Endothelial cell of umbilical vein (primary cell): ENCODE measurements around the gene PARD3B. TPM values are rescaled to one million over a fixed set of nuclear protein-coding genes. Genes with fewer than 3 reads are reported as not detected.

ENCODE experiments used
- BruUV-seq: library from RNA; stranded (reverse); fragments of 400-500 nt; replicated peaks from 2 replicates; lab custom pipeline; 2021; lab: Mats Ljungman, UMichigan
- CTCF ChIA-PET: fragments of 300-600, 350-600 bp; sonication (Branson Sonifier 250); formaldehyde crosslinking; loops from one replicate; lab custom pipeline; 2021; ENCODE audit warnings: antibody characterized with exemption, inconsistent platforms; lab: Charles Lee
- POLR2A ChIA-PET: fragments of 300-600, 350-600 bp; sonication (Branson Sonifier 250); formaldehyde crosslinking; loops from one replicate; lab custom pipeline; 2021; ENCODE audit warnings: antibody characterized with exemption, inconsistent platforms; lab: Charles Lee
- DNase-seq: peaks from one replicate; pipeline ENCODE4 v3.0.0-alpha.2; 2011; ENCODE audit warnings: low read depth, low spot score
- FAIRE-seq: peaks from 2 replicates; lab custom pipeline; 2011; peaks lifted over from hg19 to GRCh38; lab: Jason Lieb, UNC
- H2AFZ ChIP-seq: 2 replicates; pipeline ENCODE4 v1.6.0; 2012; ENCODE audit warnings: low read depth, low read length, control low read depth, inconsistent platforms
- H3K27ac ChIP-seq: 2 replicates; pipeline ENCODE4 v1.5.1; 2011; ENCODE audit warnings: low read depth, mild to moderate bottlenecking, control low read depth, low read length, moderate library complexity; ENCODE audit not compliant: insufficient read depth
- H3K27me3 ChIP-seq, 2 experiments: 2 replicates each; pipeline versions ENCODE4 v1.6.0 to v1.6.1; 2011; ENCODE audit warnings: low read length in 2 of 2, mixed read lengths in 1 of 2; ENCODE audit not compliant: control insufficient read depth in 2 of 2, insufficient read depth in 2 of 2
- H3K36me3 ChIP-seq, 2 experiments: 2 replicates in 1 of 2; 3 replicates in 1 of 2; pipeline ENCODE4 v1.5.1; 2011; ENCODE audit warnings: low read length in 2 of 2, mild to moderate bottlenecking in 1 of 2, moderate library complexity in 1 of 2; ENCODE audit not compliant: control insufficient read depth in 2 of 2, insufficient read depth in 2 of 2; ENCODE audit errors: extremely low read depth in 1 of 2
- H3K4me1 ChIP-seq: 3 replicates; pipeline ENCODE4 v1.5.1; 2011; ENCODE audit warnings: mild to moderate bottlenecking, low read length; ENCODE audit not compliant: control insufficient read depth, insufficient read depth; ENCODE audit errors: extremely low read depth
- H3K4me2 ChIP-seq: 2 replicates; pipeline ENCODE4 v1.6.1; 2011; ENCODE audit warnings: low read length, control low read depth, mixed read lengths; ENCODE audit not compliant: insufficient read depth
- H3K4me3 ChIP-seq, 3 experiments: fragments of 200-600 bp in 1 of 3; sonication (generic), shearing (Covaris generic) in 1 of 3; replicated peaks in 1 of 3; 2 replicates each; pipeline ENCODE4 v1.5.1; 2011 to 2016; ENCODE audit warnings: control low read depth in 3 of 3, low read length in 3 of 3, mild to moderate bottlenecking in 2 of 3, inconsistent platforms in 1 of 3, low read depth in 1 of 3, moderate library complexity in 1 of 3; ENCODE audit not compliant: insufficient read depth in 1 of 3
- H3K79me2 ChIP-seq: 2 replicates; pipeline ENCODE4 v1.6.0; 2012; ENCODE audit warnings: low read length, inconsistent platforms; ENCODE audit not compliant: control insufficient read depth, insufficient read depth
- H3K9ac ChIP-seq: replicated peaks from 2 replicates; pipeline ENCODE3; 2011; ENCODE audit warnings: low read length, control low read depth; ENCODE audit not compliant: insufficient read depth; ENCODE audit errors: extremely low read depth
- H3K9me1 ChIP-seq: replicated peaks from 3 replicates; pipeline ENCODE4 v1.6.0; 2011; ENCODE audit warnings: mild to moderate bottlenecking, low read length; ENCODE audit not compliant: control insufficient read depth, insufficient read depth; ENCODE audit errors: extremely low read depth
- H3K9me3 ChIP-seq: replicated peaks from 2 replicates; pipeline ENCODE4 v1.5.1; 2012; ENCODE audit warnings: low read length, inconsistent platforms; ENCODE audit not compliant: control insufficient read depth, insufficient read depth
- H4K20me1 ChIP-seq: replicated peaks from 2 replicates; pipeline ENCODE3; 2011; ENCODE audit warnings: mild to moderate bottlenecking, low read length; ENCODE audit not compliant: control insufficient read depth, insufficient read depth; ENCODE audit errors: extremely low read depth
- CTCF ChIP-seq, 2 donors: IDR thresholded peaks; 1 replicate in 1 of 2; 2 replicates in 1 of 2; pipeline ENCODE4 v1.5.1; 2011; ENCODE audit warnings: low read length in 2 of 2, mild to moderate bottlenecking in 2 of 2, moderate library complexity in 2 of 2, control low read depth in 1 of 2, inconsistent platforms in 1 of 2, low read depth in 1 of 2; ENCODE audit not compliant: insufficient read depth in 1 of 2; ENCODE audit errors: extremely low read depth in 1 of 2
- EZH2 ChIP-seq: IDR thresholded peaks from 2 replicates; pipeline ENCODE4 v1.6.1; 2012; ENCODE audit warnings: borderline replicate concordance, low read depth, mild to moderate bottlenecking, moderate library complexity, low read length, inconsistent platforms; ENCODE audit not compliant: severe bottlenecking
- FOS ChIP-seq: IDR thresholded peaks from 2 replicates; pipeline ENCODE4 v1.6.1; 2011; ENCODE audit warnings: mild to moderate bottlenecking, low read length, moderate library complexity, borderline replicate concordance; ENCODE audit not compliant: insufficient read depth
- GATA2 ChIP-seq: IDR thresholded peaks from 2 replicates; pipeline ENCODE4 v1.7.0; 2011; ENCODE audit warnings: low read depth, mild to moderate bottlenecking, moderate library complexity, mixed read lengths, low read length; ENCODE audit not compliant: insufficient read length, insufficient read depth
- POLR2A ChIP-seq: IDR thresholded peaks from 2 replicates; pipeline ENCODE4 v1.6.1; 2012; ENCODE audit warnings: low read depth, mild to moderate bottlenecking, control low read depth, low read length
- POLR2AphosphoS5 ChIP-seq: IDR thresholded peaks from 2 replicates; pipeline ENCODE4 v1.6.1; 2012; ENCODE audit warnings: low read depth, mild to moderate bottlenecking, control low read depth, low read length, moderate library complexity; ENCODE audit not compliant: insufficient read depth
- dilution Hi-C: fragments of 300-500 bp; cut with MboI; formaldehyde crosslinking; loops from one replicate; pipeline ENCODE4 v1.15.0; 2019; ENCODE audit warnings: low sequenced_read_pairs; ENCODE audit not compliant: extremely low pct_ligation_motif_present
- intact Hi-C: fragments of 100-400 bp; cut with micrococcal nuclease; formaldehyde crosslinking; loops from one replicate; pipeline ENCODE4 v1.10.0; 2022
- polyA plus RNA-seq, 4 experiments: library from polyadenylated mRNA; depleted of rRNA in 3 of 4; stranded (reverse) in 3 of 4; unstranded in 1 of 4; fragments of >200 nt; gene quantifications; 2 replicates each; pipeline versions ENCODE4 v1.2.1 to v1.2.3, GENCODE V29; 2011 to 2012; ENCODE audit warnings: missing spikeins in 1 of 4
- total RNA-seq: library from RNA; stranded (reverse); gene quantifications from 2 replicates; pipeline ENCODE4 v1.2.3, GENCODE V29; 2021

Gene PARD3B
- total and polyA plus RNA-seq, 2 donors (not counting 3 experiments of a cell fraction or from before 2014, with no cell fraction given): 2.2 to 30.9 TPM

GRCh38 chr2:205323929-205324328, 778.7 kb downstream of the PARD3B start:
- CTCF ChIA-PET: interaction anchor here (0.6 to 3.9 kb wide), 3 partner anchors 14 to 359 kb away, joined by 3 to 33 read pairs (median 4); partner anchors contain the start of gene NRP2

More at GRCh38 chr2:205323929-205324328, 778.7 kb downstream of the PARD3B start:
- no peak overlapping the region for H3K4me2 ChIP-seq
- no peaks in the 10 kb centered on the region for H3K4me1 ChIP-seq
- dilution Hi-C loops: no loop called here
- H3K36me3 ChIP-seq: no peaks in the 10 kb centered on the region
- TF ChIP-seq POLR2AphosphoS5 (no peak), GATA2 (no peak), FOS (no peak), CTCF (IDR thresholded peaks at IDR 0.05; ENCODE audit: extremely low read depth in 1 of 2, insufficient read depth in 1 of 2, low read depth in 1 of 2, low read length in 2 of 2) (no peak), POLR2A (no peak), EZH2 (no peak)
- no peak overlapping the region for H3K9ac ChIP-seq
- no peak for FAIRE-seq
- H3K9me3 ChIP-seq: no peaks in the 10 kb centered on the region
- intact Hi-C loops: loop anchor here (2.0 to 10.0 kb wide), 2 partner anchors 241 to 353 kb away; no protein-coding TSS in a partner anchor
- H3K79me2 ChIP-seq: no peaks in the 10 kb centered on the region
- no peak for DNase-seq
- POLR2A ChIA-PET: no interaction called here
- H2AFZ ChIP-seq: no peak overlapping the region
- BruUV-seq: no TSS peak
- H3K27ac ChIP-seq: no peak overlapping the region
- H3K27me3 ChIP-seq: no peaks in the 10 kb centered on the region
- no peak overlapping the region for H3K4me3 ChIP-seq
- H4K20me1 ChIP-seq: no peaks in the 10 kb centered on the region
- no peaks in the 10 kb centered on the region for H3K9me1 ChIP-seq
